Chondrocyte (in vitro differentiated cells): Measurements from ENCODE around the gene DLL4. TPM values are rescaled to one million over a fixed set of nuclear protein-coding genes. Genes with fewer than 3 reads are reported as not detected.

Experiments
- DNase-seq: peaks from one replicate; pipeline ENCODE4 v3.0.0; 2021; ENCODE audit warnings: mixed read lengths, low spot score
- H3K27ac Mint-ChIP-seq: one replicate; pipeline ENCODE4 v1.8.0; 2021; ENCODE audit warnings: mild to moderate bottlenecking, moderate library complexity, mixed read lengths; ENCODE audit not compliant: unreplicated experiment
- H3K27me3 Mint-ChIP-seq: 2 replicates; pipeline ENCODE4 v1.8.0; 2021; ENCODE audit warnings: low read depth, mixed read lengths
- H3K36me3 Mint-ChIP-seq: 2 replicates; pipeline ENCODE4 v1.8.0; 2021; ENCODE audit warnings: low read depth, mixed read lengths
- H3K4me1 Mint-ChIP-seq: 2 replicates; pipeline ENCODE4 v1.8.0; 2021; ENCODE audit warnings: low read depth, mild to moderate bottlenecking, mixed read lengths
- H3K4me3 Mint-ChIP-seq: one replicate; pipeline ENCODE4 v1.8.0; 2021; ENCODE audit warnings: mild to moderate bottlenecking, moderate library complexity, mixed read lengths; ENCODE audit not compliant: unreplicated experiment
- H3K9me3 Mint-ChIP-seq: 2 replicates; pipeline ENCODE4 v1.8.0; 2021; ENCODE audit warnings: low read depth, mixed read lengths
- CTCF ChIP-seq: fragments of 200-600 bp; sonication (generic); IDR thresholded peaks from 2 replicates; pipeline ENCODE4 v1.5.0; 2021; ENCODE audit warnings: antibody characterized with exemption, mild to moderate bottlenecking, moderate library complexity
- total RNA-seq: library from RNA; stranded (reverse); gene quantifications from 3 replicates; pipeline ENCODE4 v1.2.1, GENCODE V29; 2021

DLL4 gene
- total RNA-seq, 1 donor from 2014 or later: 0.45 TPM

GRCh38 chr15:40894681-40895448 lies 34.3 kb upstream of the DLL4 start:
- Mint-ChIP-seq H3K4me3 (peak overlapping the region; percentile 98), H3K9me3 (no peaks in the 10 kb centered on the region), H3K27me3 (no peaks in the 10 kb centered on the region), H3K4me1 (peaks cover 21% of the 10 kb centered on the region), H3K27ac (peak overlapping the region; percentile 100), H3K36me3 (peaks cover 11% of the 10 kb centered on the region)
- no peak for DNase-seq
- TF ChIP-seq CTCF: peak; percentile 75

GRCh38 chr15:40899536-40900207 lies 29.5 kb upstream of the DLL4 start:
- H3K36me3 Mint-ChIP-seq: peaks cover 23% of the 10 kb centered on the region
- no peaks in the 10 kb centered on the region for H3K27me3 Mint-ChIP-seq
- peaks cover 28% of the 10 kb centered on the region for H3K4me1 Mint-ChIP-seq
- no peak for TF ChIP-seq CTCF
- no peak for DNase-seq
- no peaks in the 10 kb centered on the region for H3K9me3 Mint-ChIP-seq
- no peak overlapping the region for H3K27ac Mint-ChIP-seq
- no peak overlapping the region for H3K4me3 Mint-ChIP-seq

GRCh38 chr15:40900256-40901052 lies 28.7 kb upstream of the DLL4 start:
- Mint-ChIP-seq H3K9me3 (no peaks in the 10 kb centered on the region), H3K4me3 (no peak overlapping the region), H3K36me3 (peaks cover 25% of the 10 kb centered on the region), H3K4me1 (peaks cover 23% of the 10 kb centered on the region), H3K27ac (no peak overlapping the region), H3K27me3 (no peaks in the 10 kb centered on the region)
- no peak for DNase-seq
- no peak for TF ChIP-seq CTCF

- Mint-ChIP-seq H3K4me3 (no peak overlapping the region), H3K27me3 (no peaks in the 10 kb centered on the region), H3K27ac (no peak overlapping the region), H3K4me1 (peaks cover 23% of the 10 kb centered on the region), H3K36me3 (peaks cover 25% of the 10 kb centered on the region), H3K9me3 (no peaks in the 10 kb centered on the region)
- DNase-seq: no peak
- TF ChIP-seq CTCF: no peak
These were observed 28.1 kb upstream of the DLL4 start for GRCh38 chr15:40901053-40901443.
